Measurements from ENCODE around the gene CCL28.
"Not testable (repeated sequence)": the region's sequence is repeated elsewhere in the genome, so short reads cannot be mapped to it uniquely, and the experiment has no call there.

CCL28 gene

GRCh38 chr5:43418561-43418960 is 6.4 kb upstream of the CCL28 start:
- no peak overlapping the region for H3K27ac Mint-ChIP-seq
- no peak overlapping the region for H3K4me3 Mint-ChIP-seq
- no peaks in the 10 kb centered on the region for H3K36me3 Mint-ChIP-seq (ENCODE audit: low read depth)
- peaks cover 3% of the 10 kb centered on the region for H3K27me3 Mint-ChIP-seq
- no peaks in the 10 kb centered on the region for H3K9me3 Mint-ChIP-seq
- no peaks in the 10 kb centered on the region for H3K4me1 Mint-ChIP-seq (ENCODE audit: low read depth)

- H3K4me3 Mint-ChIP-seq, result no peak overlapping the region
- no peaks in the 10 kb centered on the region for H3K9me3 Mint-ChIP-seq
- H3K36me3 Mint-ChIP-seq (ENCODE audit: low read depth), result no peaks in the 10 kb centered on the region
- H3K27me3 Mint-ChIP-seq, result peaks cover 3% of the 10 kb centered on the region
- no peak overlapping the region for H3K27ac Mint-ChIP-seq
- H3K4me1 Mint-ChIP-seq (ENCODE audit: low read depth), result no peaks in the 10 kb centered on the region
These were observed 4.7 kb upstream of the CCL28 start for GRCh38 chr5:43416803-43417394.

- Mint-ChIP-seq H3K4me3 (no peak overlapping the region), H3K36me3 (ENCODE audit: low read depth) (no peaks in the 10 kb centered on the region), H3K27me3 (peaks cover 3% of the 10 kb centered on the region), H3K9me3 (no peaks in the 10 kb centered on the region), H3K27ac (no peak overlapping the region), H3K4me1 (ENCODE audit: low read depth) (no peaks in the 10 kb centered on the region)
These were observed 4.0 kb upstream of the CCL28 start for GRCh38 chr5:43415935-43416802.

GRCh38 chr5:43413966-43414365 is 1.8 kb upstream of the CCL28 start:
- Mint-ChIP-seq H3K4me1 (ENCODE audit: low read depth) (no peaks in the 10 kb centered on the region), H3K4me3 (no peak overlapping the region), H3K27me3 (peaks cover 3% of the 10 kb centered on the region), H3K9me3 (no peaks in the 10 kb centered on the region), H3K36me3 (ENCODE audit: low read depth) (no peaks in the 10 kb centered on the region), H3K27ac (no peak overlapping the region)

- H3K4me1 Mint-ChIP-seq (ENCODE audit: low read depth), result no peaks in the 10 kb centered on the region
- H3K36me3 Mint-ChIP-seq (ENCODE audit: low read depth), result no peaks in the 10 kb centered on the region
- no peak overlapping the region for H3K27ac Mint-ChIP-seq
- no peaks in the 10 kb centered on the region for H3K9me3 Mint-ChIP-seq
- no peaks in the 10 kb centered on the region for H3K27me3 Mint-ChIP-seq
- no peak overlapping the region for H3K4me3 Mint-ChIP-seq
These were observed 453 bp upstream of the CCL28 start for GRCh38 chr5:43412644-43413043.

- Mint-ChIP-seq H3K36me3 (ENCODE audit: low read depth) (peaks cover 1% of the 10 kb centered on the region), H3K27ac (no peak overlapping the region), H3K4me1 (ENCODE audit: low read depth) (no peaks in the 10 kb centered on the region), H3K4me3 (no peak overlapping the region), H3K27me3 (no peaks in the 10 kb centered on the region), H3K9me3 (peaks cover 5% of the 10 kb centered on the region)
These were observed 696 bp downstream of the CCL28 start for GRCh38 chr5:43411495-43411894.

GRCh38 chr5:43410414-43410813 is 1.8 kb downstream of the CCL28 start:
- Mint-ChIP-seq H3K4me1 (ENCODE audit: low read depth) (no peaks in the 10 kb centered on the region), H3K9me3 (peaks cover 7% of the 10 kb centered on the region), H3K27ac (no peak overlapping the region), H3K27me3 (no peaks in the 10 kb centered on the region), H3K4me3 (no peak overlapping the region), H3K36me3 (ENCODE audit: low read depth) (peaks cover 3% of the 10 kb centered on the region)

- Mint-ChIP-seq H3K9me3 (peaks cover 13% of the 10 kb centered on the region), H3K27me3 (no peaks in the 10 kb centered on the region), H3K27ac (no peak overlapping the region), H3K36me3 (ENCODE audit: low read depth) (peaks cover 3% of the 10 kb centered on the region), H3K4me3 (no peak overlapping the region), H3K4me1 (ENCODE audit: low read depth) (no peaks in the 10 kb centered on the region)
These were observed 2.4 kb downstream of the CCL28 start for GRCh38 chr5:43409809-43410271.

- Mint-ChIP-seq H3K9me3 (peaks cover 18% of the 10 kb centered on the region), H3K4me1 (ENCODE audit: low read depth) (peaks cover 13% of the 10 kb centered on the region)
- H3K36me3 Mint-ChIP-seq (ENCODE audit: low read depth); H3K4me3 Mint-ChIP-seq; H3K27ac Mint-ChIP-seq; H3K27me3 Mint-ChIP-seq: not testable (repeated sequence)
These were observed 9.6 kb downstream of the CCL28 start for GRCh38 chr5:43402524-43403066.

- Mint-ChIP-seq H3K27ac (no peak overlapping the region), H3K9me3 (peaks cover 16% of the 10 kb centered on the region), H3K4me1 (ENCODE audit: low read depth) (peaks cover 18% of the 10 kb centered on the region), H3K36me3 (ENCODE audit: low read depth) (peaks cover 7% of the 10 kb centered on the region), H3K4me3 (no peak overlapping the region), H3K27me3 (peaks cover 4% of the 10 kb centered on the region)
These were observed 10.4 kb downstream of the CCL28 start for GRCh38 chr5:43401827-43402226.

GRCh38 chr5:43400082-43400481 is 12.1 kb downstream of the CCL28 start:
- H3K27me3 Mint-ChIP-seq, result peaks cover 4% of the 10 kb centered on the region
- peaks cover 4% of the 10 kb centered on the region for H3K36me3 Mint-ChIP-seq (ENCODE audit: low read depth)
- H3K9me3 Mint-ChIP-seq, result peaks cover 7% of the 10 kb centered on the region
- no peak overlapping the region for H3K27ac Mint-ChIP-seq
- H3K4me1 Mint-ChIP-seq (ENCODE audit: low read depth), result peaks cover 22% of the 10 kb centered on the region
- H3K4me3 Mint-ChIP-seq, result no peak overlapping the region

GRCh38 chr5:43396762-43397304 is 15.4 kb downstream of the CCL28 start:
- Mint-ChIP-seq H3K27me3 (no peaks in the 10 kb centered on the region), H3K27ac (peak overlapping the region; percentile 97), H3K4me1 (ENCODE audit: low read depth) (peaks cover 22% of the 10 kb centered on the region), H3K4me3 (peak overlapping the region; percentile 95), H3K9me3 (no peaks in the 10 kb centered on the region), H3K36me3 (ENCODE audit: low read depth) (peaks cover 4% of the 10 kb centered on the region)

- H3K9me3 Mint-ChIP-seq, result no peaks in the 10 kb centered on the region
- peaks cover 24% of the 10 kb centered on the region for H3K4me1 Mint-ChIP-seq (ENCODE audit: low read depth)
- H3K27ac Mint-ChIP-seq, result no peak overlapping the region
These were observed 21.7 kb downstream of the CCL28 start for GRCh38 chr5:43390471-43390870.

GRCh38 chr5:43389679-43390329 is 22.4 kb downstream of the CCL28 start:
- H3K9me3 Mint-ChIP-seq, result no peaks in the 10 kb centered on the region
- no peaks in the 10 kb centered on the region for H3K27me3 Mint-ChIP-seq
- peaks cover 21% of the 10 kb centered on the region for H3K36me3 Mint-ChIP-seq (ENCODE audit: low read depth)
- peaks cover 24% of the 10 kb centered on the region for H3K4me1 Mint-ChIP-seq (ENCODE audit: low read depth)
- no peak overlapping the region for H3K27ac Mint-ChIP-seq
- no peak overlapping the region for H3K4me3 Mint-ChIP-seq

More at GRCh38 chr5:43390471-43390870, 21.7 kb downstream of the CCL28 start:
- Mint-ChIP-seq H3K36me3 (ENCODE audit: low read depth) (peaks cover 21% of the 10 kb centered on the region), H3K4me3 (no peak overlapping the region), H3K27me3 (no peaks in the 10 kb centered on the region)

- H3K9me3 Mint-ChIP-seq, result no peaks in the 10 kb centered on the region
- H3K4me3 Mint-ChIP-seq, result no peak overlapping the region
- no peaks in the 10 kb centered on the region for H3K27me3 Mint-ChIP-seq
- peaks cover 42% of the 10 kb centered on the region for H3K36me3 Mint-ChIP-seq (ENCODE audit: low read depth)
- H3K27ac Mint-ChIP-seq, result no peak overlapping the region
- H3K4me1 Mint-ChIP-seq (ENCODE audit: low read depth), result peaks cover 30% of the 10 kb centered on the region
These were observed 25.2 kb downstream of the CCL28 start for GRCh38 chr5:43386960-43387362.

Measured in stimulated activated naive CD8-positive, alpha-beta T cell treated with anti-CD3 and anti-CD28 coated beads, Interleukin-15, Interleukin-2, amounts not matched to agents 100 ng/mL and 50 ng/mL, for 24 hours (primary cell).